ENCODE data around the gene BABAM2. TPM values are rescaled to one million over a fixed set of nuclear protein-coding genes. Genes with fewer than 3 reads are reported as not detected.

The BABAM2 gene
- total and polyA plus RNA-seq, 9 of the 15 experiments (the other 6 are each of a cell fraction or from before 2014, with no cell fraction given): 10.9 to 37.4 (median 25.6) TPM

- WGBS (ENCODE audit: insufficient coverage, low coverage, missing lambda C conversion rate): 5% methylated on average over 4 of the region's 4 CpGs
- H3K9me1 ChIP-seq (ENCODE audit: control insufficient read depth, insufficient read depth, low read length): no peaks in the 10 kb centered on the region
- no peaks in the 10 kb centered on the region for H3K4me1 ChIP-seq (replicated peaks in 1 of 2; ENCODE audit: control insufficient read depth in 2 of 2, insufficient read depth in 2 of 2, low read length in 2 of 2)
- no peak overlapping the region for H2AFZ ChIP-seq (ENCODE audit: low read depth, low read length)
- intact Hi-C loops (cut with micrococcal nuclease): no loop called here
- no peak overlapping the region for H3K4me2 ChIP-seq (ENCODE audit: insufficient read depth, low read length)
- TF ChIP-seq PATZ1 (CRISPR knock-in tag; IDR thresholded peaks at IDR 0.05; ENCODE audit: borderline replicate concordance) (no peak), CBFA2T2 (conservative IDR thresholded peaks at IDR 0.05) (no peak), EP300 (IDR thresholded peaks at IDR 0.05; ENCODE audit: low read length) (no peak), RFX1 (IDR thresholded peaks at IDR 0.05) (no peak), TOE1 (IDR thresholded peaks at IDR 0.05; ENCODE audit: borderline replicate concordance) (no peak), TOE1 (CRISPR knock-in tag; IDR thresholded peaks at IDR 0.05; ENCODE audit: borderline replicate concordance, low read depth) (no peak)
- H3K9me3 ChIP-seq (replicated peaks; ENCODE audit: control insufficient read depth, insufficient read depth, low read depth, low read length): no peaks in the 10 kb centered on the region
- DNase-seq (ENCODE audit: extremely low read depth in 1 of 4, low spot score in 3 of 4) (no peak), FAIRE-seq (no peak), ATAC-seq (no peak)
- no peak overlapping the region for H3K9ac ChIP-seq (ENCODE audit: insufficient read depth in 1 of 2, low read depth in 2 of 2, low read length in 2 of 2)
- no peak overlapping the region for H3K4me3 ChIP-seq
- H3K79me2 ChIP-seq (ENCODE audit: control insufficient read depth, insufficient read depth, low read length): no peaks in the 10 kb centered on the region
- POLR2A ChIA-PET: interaction anchor here (0.8 kb wide), 1 partner anchor 9 kb away, joined by 3 read pairs; no protein-coding TSS in a partner anchor
- CTCF ChIA-PET (ENCODE audit: low intra/inter-chr PET ratio): no interaction called here
- no peaks in the 10 kb centered on the region for H3K36me3 ChIP-seq (ENCODE audit: control insufficient read depth, insufficient read depth, low read length)
- H4K20me1 ChIP-seq (replicated peaks; ENCODE audit: control insufficient read depth, insufficient read depth, low read length): no peaks in the 10 kb centered on the region
- H3K27me3 ChIP-seq (ENCODE audit: control insufficient read depth in 2 of 2, insufficient read depth in 2 of 2, low read length in 2 of 2): peaks cover 15 to 20% of the 10 kb centered on the region in 2 experiments; a peak in 3 of 5 replicates
- H3K27ac ChIP-seq (ENCODE audit: extremely low read depth, low read depth, low read length): no peak overlapping the region
- no TSS peak for BruUV-seq (replicated peaks)
- in situ Hi-C loops (cut with MboI): no loop called here
Observed at GRCh38 chr2:27844821-27845255, 45.7 kb upstream of the BABAM2 start.
